ENCODE results near the gene ADAMTS13.
"Not testable (repeated sequence)": the region's sequence is repeated elsewhere in the genome, so short reads cannot be mapped to it uniquely, and the experiment has no call there.

ADAMTS13 gene

GRCh38 chr9:133443982-133444381 is 21.8 kb downstream of the ADAMTS13 start:
- Mint-ChIP-seq H3K4me1 (peaks cover 16% of the 10 kb centered on the region), H3K4me3 (no peak overlapping the region), H3K27me3 (peaks cover 1% of the 10 kb centered on the region), H3K27ac (peak overlapping the region; percentile 53), H3K36me3 (no peaks in the 10 kb centered on the region), H3K9me3 (no peaks in the 10 kb centered on the region)
- no peak for DNase-seq (ENCODE audit: low spot score in 2 of 2)
- no peak for ATAC-seq (ENCODE audit: low read depth)

DNA sequence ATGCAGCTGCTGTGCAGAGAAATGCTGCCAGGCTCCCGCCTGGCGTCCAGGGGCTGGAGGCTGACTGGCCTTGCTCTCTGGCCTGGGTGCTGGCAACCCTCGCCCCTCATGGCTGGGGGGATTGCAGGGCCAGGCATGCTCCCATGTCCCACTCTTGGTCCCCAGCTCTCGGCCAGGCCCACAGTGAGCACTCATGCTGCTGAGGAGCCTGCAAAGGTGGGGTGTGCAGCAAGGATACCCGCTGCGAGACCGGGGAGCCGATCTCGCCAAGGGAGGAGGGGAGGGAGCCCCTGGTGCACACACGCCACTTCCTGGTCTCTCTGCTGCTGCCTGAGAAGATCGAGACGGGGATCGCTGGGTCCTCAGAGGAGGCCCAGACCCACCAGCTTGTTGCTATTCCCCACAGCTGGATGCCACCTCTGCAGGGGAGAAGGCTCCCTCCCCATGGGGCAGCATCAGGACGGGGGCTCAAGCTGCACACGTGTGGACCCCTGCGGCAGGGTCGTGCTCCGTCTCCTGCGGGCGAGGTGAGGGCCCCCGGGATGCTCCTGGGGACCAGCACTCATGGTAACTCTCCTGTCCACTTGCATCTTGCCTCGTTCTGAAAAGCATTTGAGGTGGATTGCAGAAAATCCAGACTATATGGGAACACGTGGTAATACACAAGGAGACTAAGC is 23.3 kb downstream of the ADAMTS13 start:
- ATAC-seq (ENCODE audit: low read depth), result no peak
- peaks cover 13% of the 10 kb centered on the region for H3K4me1 Mint-ChIP-seq
- H3K36me3 Mint-ChIP-seq, result no peaks in the 10 kb centered on the region
- no peak overlapping the region for H3K27ac Mint-ChIP-seq
- DNase-seq (ENCODE audit: low spot score in 2 of 2), result no peak
- peaks cover 1% of the 10 kb centered on the region for H3K27me3 Mint-ChIP-seq
- no peak overlapping the region for H3K4me3 Mint-ChIP-seq
- no peaks in the 10 kb centered on the region for H3K9me3 Mint-ChIP-seq

DNA sequence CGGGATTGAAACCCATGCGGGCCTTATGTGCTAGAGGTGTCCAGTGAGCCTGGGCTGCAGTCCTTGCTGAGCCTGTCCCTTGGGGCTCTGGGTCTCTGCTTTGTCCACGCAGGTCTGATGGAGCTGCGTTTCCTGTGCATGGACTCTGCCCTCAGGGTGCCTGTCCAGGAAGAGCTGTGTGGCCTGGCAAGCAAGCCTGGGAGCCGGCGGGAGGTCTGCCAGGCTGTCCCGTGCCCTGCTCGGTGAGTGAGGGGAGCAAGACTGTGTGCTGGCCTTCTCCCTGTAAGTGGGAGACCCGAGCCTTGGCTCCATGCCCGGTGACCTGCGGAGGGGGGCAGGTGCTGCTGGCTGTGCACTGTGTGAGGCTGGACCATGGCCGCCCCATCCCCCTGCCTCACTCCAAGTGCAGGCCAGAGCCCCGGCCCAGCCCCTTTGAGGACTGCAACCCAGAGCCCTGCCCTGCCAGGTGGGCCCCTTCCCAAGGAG is 26.4 kb downstream of the ADAMTS13 start:
- no peaks in the 10 kb centered on the region for H3K9me3 Mint-ChIP-seq
- DNase-seq (ENCODE audit: low spot score in 2 of 2) (no peak), ATAC-seq (ENCODE audit: low read depth) (no peak)
- no peaks in the 10 kb centered on the region for H3K36me3 Mint-ChIP-seq
- no peak overlapping the region for H3K27ac Mint-ChIP-seq
- H3K27me3 Mint-ChIP-seq, result peaks cover 1% of the 10 kb centered on the region
- no peaks in the 10 kb centered on the region for H3K4me1 Mint-ChIP-seq
- no peak overlapping the region for H3K4me3 Mint-ChIP-seq

GRCh38 chr9:133449760-133450159 is 27.6 kb downstream of the ADAMTS13 start:
- no peak for ATAC-seq (ENCODE audit: low read depth)
- no peak for DNase-seq (ENCODE audit: low spot score in 2 of 2)
- Mint-ChIP-seq H3K4me3 (no peak overlapping the region), H3K27me3 (peaks cover 1% of the 10 kb centered on the region), H3K36me3 (no peaks in the 10 kb centered on the region), H3K9me3 (no peaks in the 10 kb centered on the region), H3K4me1 (no peaks in the 10 kb centered on the region), H3K27ac (no peak overlapping the region)

DNA sequence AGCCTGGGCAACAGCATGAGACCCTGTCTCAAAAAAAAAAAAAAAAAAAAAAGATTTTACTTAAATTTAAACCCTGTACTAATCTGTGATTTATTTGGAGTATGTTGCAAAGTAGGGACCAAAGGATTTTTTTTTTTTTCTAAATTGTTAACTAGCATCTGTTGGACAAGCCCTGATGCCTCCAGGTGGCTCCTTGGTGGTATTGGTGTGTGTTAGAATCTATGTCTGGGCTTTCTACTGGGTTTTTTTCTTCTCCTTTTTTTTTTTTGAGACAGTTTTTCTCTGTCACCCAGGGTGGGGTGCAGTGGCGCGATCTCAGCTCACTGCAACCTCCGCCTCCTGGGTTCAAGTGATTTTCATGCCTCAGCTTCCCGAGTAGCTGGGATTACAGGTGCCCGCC is 29.7 kb downstream of the ADAMTS13 start:
- H3K36me3 Mint-ChIP-seq; H3K9me3 Mint-ChIP-seq; H3K4me3 Mint-ChIP-seq; H3K4me1 Mint-ChIP-seq; DNase-seq (ENCODE audit: low spot score in 2 of 2); H3K27me3 Mint-ChIP-seq; H3K27ac Mint-ChIP-seq: not testable (repeated sequence)
- peak; percentile 83 for ATAC-seq (ENCODE audit: low read depth)

GRCh38 chr9:133452562-133452961 is 30.4 kb downstream of the ADAMTS13 start:
- H3K4me3 Mint-ChIP-seq, result no peak overlapping the region
- no peak for ATAC-seq (ENCODE audit: low read depth)
- H3K27ac Mint-ChIP-seq, result no peak overlapping the region
- DNase-seq (ENCODE audit: low spot score in 2 of 2), result no peak
- H3K27me3 Mint-ChIP-seq, result no peaks in the 10 kb centered on the region
- no peaks in the 10 kb centered on the region for H3K36me3 Mint-ChIP-seq
- no peaks in the 10 kb centered on the region for H3K9me3 Mint-ChIP-seq
- H3K4me1 Mint-ChIP-seq, result no peaks in the 10 kb centered on the region

DNA sequence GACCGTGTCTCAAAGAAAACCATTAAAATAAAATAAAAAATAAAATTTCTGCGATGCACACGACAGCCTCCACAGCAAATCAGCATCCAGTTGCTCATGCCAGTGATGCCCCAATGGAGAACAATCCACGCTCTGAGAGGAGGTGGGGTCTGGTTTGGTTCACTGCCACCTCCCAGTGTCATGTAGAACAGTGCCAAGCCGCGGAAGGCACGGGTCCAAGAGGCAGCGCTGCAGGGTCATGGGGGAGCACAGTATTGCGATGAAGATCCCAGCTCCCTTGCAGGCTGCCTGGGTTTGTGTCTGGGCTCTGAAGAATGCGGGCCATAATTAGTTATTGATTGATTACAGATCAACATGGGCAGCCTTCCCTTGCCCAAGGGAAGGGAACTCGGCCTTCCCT is 31.5 kb downstream of the ADAMTS13 start:
- Mint-ChIP-seq H3K9me3 (no peaks in the 10 kb centered on the region), H3K27ac (no peak overlapping the region), H3K36me3 (no peaks in the 10 kb centered on the region), H3K4me1 (no peaks in the 10 kb centered on the region), H3K4me3 (no peak overlapping the region), H3K27me3 (no peaks in the 10 kb centered on the region)
- no peak for ATAC-seq (ENCODE audit: low read depth)
- no peak for DNase-seq (ENCODE audit: low spot score in 2 of 2)

GRCh38 chr9:133454325-133454724 is 32.2 kb downstream of the ADAMTS13 start:
- H3K36me3 Mint-ChIP-seq, result no peaks in the 10 kb centered on the region
- H3K4me3 Mint-ChIP-seq, result no peak overlapping the region
- H3K27me3 Mint-ChIP-seq, result no peaks in the 10 kb centered on the region
- H3K4me1 Mint-ChIP-seq, result no peaks in the 10 kb centered on the region
- ATAC-seq (ENCODE audit: low read depth) (no peak), DNase-seq (ENCODE audit: low spot score in 2 of 2) (no peak)
- no peaks in the 10 kb centered on the region for H3K9me3 Mint-ChIP-seq
- no peak overlapping the region for H3K27ac Mint-ChIP-seq

DNA sequence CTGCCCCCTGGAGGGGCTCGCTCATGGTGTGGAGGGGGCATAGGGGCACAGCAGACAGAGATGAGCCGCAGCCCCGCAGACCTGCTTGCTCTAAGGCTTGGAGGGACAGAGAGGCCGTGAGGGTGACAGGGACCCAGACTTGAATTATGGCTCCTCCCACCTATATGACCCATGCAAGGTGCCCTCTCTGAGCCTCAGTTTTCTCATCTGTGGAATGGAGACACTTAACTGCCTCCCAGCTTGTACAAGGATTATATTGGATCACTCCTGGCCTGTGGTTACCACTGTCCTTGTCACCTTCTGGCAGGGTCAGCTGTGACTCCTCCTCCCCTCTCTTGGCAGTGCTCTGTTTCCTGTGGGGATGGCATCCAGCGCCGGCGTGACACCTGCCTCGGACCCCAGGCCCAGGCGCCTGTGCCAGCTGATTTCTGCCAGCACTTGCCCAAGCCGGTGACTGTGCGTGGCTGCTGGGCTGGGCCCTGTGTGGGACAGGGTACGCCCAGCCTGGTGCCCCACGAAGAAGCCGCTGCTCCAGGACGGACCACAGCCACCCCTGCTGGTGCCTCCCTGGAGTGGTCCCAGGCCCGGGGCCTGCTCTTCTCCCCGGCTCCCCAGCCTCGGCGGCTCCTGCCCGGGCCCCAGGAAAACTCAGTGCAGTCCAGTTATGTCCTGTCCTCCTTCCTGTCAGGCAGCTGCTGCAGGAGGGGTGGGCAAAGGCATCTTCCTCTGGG is 32.9 kb downstream of the ADAMTS13 start:
- no peaks in the 10 kb centered on the region for H3K4me1 Mint-ChIP-seq
- H3K36me3 Mint-ChIP-seq, result no peaks in the 10 kb centered on the region
- no peak overlapping the region for H3K4me3 Mint-ChIP-seq
- no peak overlapping the region for H3K27ac Mint-ChIP-seq
- DNase-seq (ENCODE audit: low spot score in 2 of 2), result no peak
- H3K9me3 Mint-ChIP-seq, result no peaks in the 10 kb centered on the region
- H3K27me3 Mint-ChIP-seq, result no peaks in the 10 kb centered on the region
- ATAC-seq (ENCODE audit: low read depth), result no peak

GRCh38 chr9:133455936-133456335 is 33.8 kb downstream of the ADAMTS13 start:
- H3K36me3 Mint-ChIP-seq, result no peaks in the 10 kb centered on the region
- H3K9me3 Mint-ChIP-seq, result no peaks in the 10 kb centered on the region
- peaks cover 4% of the 10 kb centered on the region for H3K4me1 Mint-ChIP-seq
- H3K27me3 Mint-ChIP-seq, result no peaks in the 10 kb centered on the region
- H3K27ac Mint-ChIP-seq, result no peak overlapping the region
- DNase-seq (ENCODE audit: low spot score in 2 of 2), result no peak
- no peak for ATAC-seq (ENCODE audit: low read depth)
- H3K4me3 Mint-ChIP-seq, result no peak overlapping the region

- no peak overlapping the region for H3K4me3 Mint-ChIP-seq
- no peak overlapping the region for H3K27ac Mint-ChIP-seq
- H3K4me1 Mint-ChIP-seq, result peaks cover 7% of the 10 kb centered on the region
- ATAC-seq (ENCODE audit: low read depth) (no peak), DNase-seq (ENCODE audit: low spot score in 2 of 2) (no peak)
- no peaks in the 10 kb centered on the region for H3K9me3 Mint-ChIP-seq
- no peaks in the 10 kb centered on the region for H3K27me3 Mint-ChIP-seq
- H3K36me3 Mint-ChIP-seq, result no peaks in the 10 kb centered on the region
Measured at GRCh38 chr9:133456409-133456808, 34.2 kb downstream of the ADAMTS13 start.

- Mint-ChIP-seq H3K27ac (no peak overlapping the region), H3K4me1 (peaks cover 11% of the 10 kb centered on the region), H3K9me3 (no peaks in the 10 kb centered on the region), H3K4me3 (no peak overlapping the region), H3K36me3 (no peaks in the 10 kb centered on the region), H3K27me3 (no peaks in the 10 kb centered on the region)
- DNase-seq (ENCODE audit: low spot score in 2 of 2) (no peak), ATAC-seq (ENCODE audit: low read depth) (no peak)
Measured at GRCh38 chr9:133457233-133457632, 35.1 kb downstream of the ADAMTS13 start.

DNA sequence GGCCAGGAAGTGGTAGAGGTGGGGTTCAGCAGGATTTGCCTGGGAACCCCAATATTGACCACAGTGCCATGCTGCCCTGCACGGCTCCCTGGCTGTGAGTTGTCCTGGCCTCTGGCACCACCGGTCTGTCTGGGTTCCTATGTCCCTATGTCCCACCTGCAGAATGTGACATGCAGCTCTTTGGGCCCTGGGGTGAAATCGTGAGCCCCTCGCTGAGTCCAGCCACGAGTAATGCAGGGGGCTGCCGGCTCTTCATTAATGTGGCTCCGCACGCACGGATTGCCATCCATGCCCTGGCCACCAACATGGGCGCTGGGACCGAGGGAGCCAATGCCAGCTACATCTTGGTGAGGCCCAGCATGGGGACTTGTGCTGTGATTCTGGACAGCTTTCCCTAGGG is 35.6 kb downstream of the ADAMTS13 start:
- no peak for ATAC-seq (ENCODE audit: low read depth)
- Mint-ChIP-seq H3K27me3 (no peaks in the 10 kb centered on the region), H3K36me3 (no peaks in the 10 kb centered on the region)

DNA sequence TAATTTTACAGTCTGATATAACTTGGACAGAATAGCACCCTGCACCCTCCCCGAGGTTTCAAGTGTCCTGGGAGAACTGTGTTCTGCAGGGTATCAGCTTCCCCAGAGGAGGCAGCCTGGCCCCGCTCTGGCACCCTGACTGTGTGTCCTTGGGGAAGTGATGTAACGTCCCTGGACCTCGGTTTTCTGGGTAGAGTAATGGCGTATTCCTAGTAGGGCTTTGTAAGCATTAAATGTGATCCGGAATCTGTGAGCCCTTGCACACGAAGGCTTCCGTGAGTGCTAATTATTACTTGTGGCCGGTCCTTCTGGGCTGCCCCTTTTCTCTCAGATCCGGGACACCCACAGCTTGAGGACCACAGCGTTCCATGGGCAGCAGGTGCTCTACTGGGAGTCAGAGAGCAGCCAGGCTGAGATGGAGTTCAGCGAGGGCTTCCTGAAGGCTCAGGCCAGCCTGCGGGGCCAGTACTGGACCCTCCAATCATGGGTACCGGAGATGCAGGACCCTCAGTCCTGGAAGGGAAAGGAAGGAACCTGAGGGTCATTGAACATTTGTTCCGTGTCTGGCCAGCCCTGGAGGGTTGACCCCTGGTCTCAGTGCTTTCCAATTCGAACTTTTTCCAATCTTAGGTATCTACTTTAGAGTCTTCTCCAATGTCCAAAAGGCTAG is 36.6 kb downstream of the ADAMTS13 start:
- Mint-ChIP-seq H3K36me3 (no peaks in the 10 kb centered on the region), H3K27ac (no peak overlapping the region), H3K9me3 (no peaks in the 10 kb centered on the region), H3K4me1 (peaks cover 20% of the 10 kb centered on the region), H3K4me3 (no peak overlapping the region), H3K27me3 (no peaks in the 10 kb centered on the region)
- no peak for ATAC-seq (ENCODE audit: low read depth)
- DNase-seq (ENCODE audit: low spot score in 2 of 2), result no peak

More for the DNA sequence above, 35.6 kb downstream of the ADAMTS13 start:
- Mint-ChIP-seq H3K27ac (no peak overlapping the region), H3K4me3 (no peak overlapping the region), H3K4me1 (peaks cover 14% of the 10 kb centered on the region), H3K9me3 (no peaks in the 10 kb centered on the region)
- no peak for DNase-seq (ENCODE audit: low spot score in 2 of 2)
